Stomach (tissue), 4 donors: ENCODE measurements around the gene HEXD.

Source experiments
- POLR2A ChIP-seq, 4 donors: fragments of 450-650 bp; IDR thresholded peaks; one replicate each; pipeline ENCODE4 v1.6.1; 2016; ENCODE audit warnings: antibody characterized with exemption in 4 of 4, control low read depth in 2 of 4, mild to moderate bottlenecking in 1 of 4, moderate library complexity in 1 of 4
- POLR2AphosphoS5 ChIP-seq, 3 donors: sonication (generic); formaldehyde crosslinking; IDR thresholded peaks; one replicate each; pipeline ENCODE4 v1.6.1; 2016; ENCODE audit warnings: antibody characterized with exemption in 3 of 3
- TF ChIP-seq, protein P1 (sequence below), 7 experiments: fragments of 450-650 bp in 4 of 7; fragments of 200-600 bp in 3 of 7; sonication (generic) in 3 of 7; IDR thresholded peaks; one replicate each; pipeline ENCODE4 v1.5.1; 2016 to 2019; ENCODE audit warnings: antibody characterized with exemption in 7 of 7, control low read depth in 2 of 7, mild to moderate bottlenecking in 1 of 7

DNA sequence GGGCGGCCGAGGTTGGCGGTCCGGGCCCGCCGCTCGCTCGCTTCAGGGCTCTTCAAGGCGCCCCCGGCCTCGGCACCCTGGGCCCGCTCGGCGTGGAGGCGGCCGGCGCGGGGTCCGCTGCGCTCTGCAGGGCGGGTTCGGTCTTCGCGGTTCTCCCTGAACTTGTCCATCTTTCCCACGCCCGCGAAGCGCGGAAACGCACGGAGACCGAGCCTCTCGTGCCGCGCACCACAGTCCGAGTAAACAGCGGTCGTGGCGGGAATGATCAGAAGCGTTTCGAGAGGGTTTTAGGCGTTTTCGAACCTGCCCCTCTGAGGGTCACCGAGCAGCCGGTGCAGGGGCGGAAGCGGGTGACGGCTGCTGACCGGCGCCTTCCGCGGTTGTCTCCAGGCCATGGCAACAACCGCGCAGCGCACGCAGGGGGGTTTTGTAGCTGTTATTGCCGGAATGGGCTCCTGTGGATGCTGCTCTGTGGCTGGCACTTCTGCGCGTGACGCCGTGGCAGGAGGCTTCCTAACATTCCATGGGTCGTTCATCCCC lies 40.8 kb downstream of the HEXD start:
- TF ChIP-seq POLR2A (IDR thresholded peaks at IDR 0.05) (no peak), POLR2AphosphoS5 (IDR thresholded peaks at IDR 0.05) (no peak)
- TF ChIP-seq, protein P1, sequence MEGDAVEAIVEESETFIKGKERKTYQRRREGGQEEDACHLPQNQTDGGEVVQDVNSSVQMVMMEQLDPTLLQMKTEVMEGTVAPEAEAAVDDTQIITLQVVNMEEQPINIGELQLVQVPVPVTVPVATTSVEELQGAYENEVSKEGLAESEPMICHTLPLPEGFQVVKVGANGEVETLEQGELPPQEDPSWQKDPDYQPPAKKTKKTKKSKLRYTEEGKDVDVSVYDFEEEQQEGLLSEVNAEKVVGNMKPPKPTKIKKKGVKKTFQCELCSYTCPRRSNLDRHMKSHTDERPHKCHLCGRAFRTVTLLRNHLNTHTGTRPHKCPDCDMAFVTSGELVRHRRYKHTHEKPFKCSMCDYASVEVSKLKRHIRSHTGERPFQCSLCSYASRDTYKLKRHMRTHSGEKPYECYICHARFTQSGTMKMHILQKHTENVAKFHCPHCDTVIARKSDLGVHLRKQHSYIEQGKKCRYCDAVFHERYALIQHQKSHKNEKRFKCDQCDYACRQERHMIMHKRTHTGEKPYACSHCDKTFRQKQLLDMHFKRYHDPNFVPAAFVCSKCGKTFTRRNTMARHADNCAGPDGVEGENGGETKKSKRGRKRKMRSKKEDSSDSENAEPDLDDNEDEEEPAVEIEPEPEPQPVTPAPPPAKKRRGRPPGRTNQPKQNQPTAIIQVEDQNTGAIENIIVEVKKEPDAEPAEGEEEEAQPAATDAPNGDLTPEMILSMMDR (IDR thresholded peaks at IDR 0.05) = no peak
